Transverse colon (tissue), 4 donors: ENCODE results near the gene FDXACB1. TPM values are rescaled to one million over a fixed set of nuclear protein-coding genes. Genes with fewer than 3 reads are reported as not detected.

ENCODE experiments used
- DNase-seq: peaks from one replicate; pipeline ENCODE4 v3.0.0-alpha.2; 2019
- H3K27ac ChIP-seq, 4 donors: fragments of 200-600 bp; sonication (generic); 2 replicates each; pipeline ENCODE4 v1.5.1; 2016 to 2018; ENCODE audit warnings: inconsistent platforms in 4 of 4
- H3K27me3 ChIP-seq: fragments of 200-600 bp; sonication (generic); 2 replicates; pipeline ENCODE4 v1.5.1; 2017; ENCODE audit warnings: inconsistent platforms
- H3K36me3 ChIP-seq, 4 donors: fragments of 200-600 bp; sonication (generic); 2 replicates each; pipeline ENCODE4 v1.5.1; 2017 to 2019; ENCODE audit warnings: inconsistent platforms in 4 of 4
- H3K4me1 ChIP-seq, 4 donors: fragments of 200-600 bp; sonication (generic); 2 replicates each; pipeline ENCODE4 v1.5.1; 2017 to 2020; ENCODE audit warnings: inconsistent platforms in 4 of 4
- H3K4me3 ChIP-seq, 4 donors: fragments of 200-600 bp; sonication (generic); 1 replicate in 1 of 4; 2 replicates in 3 of 4; pipeline versions ENCODE4 v1.5.1 to v1.6.1; 2017 to 2019; ENCODE audit warnings: inconsistent platforms in 4 of 4
- H3K9me3 ChIP-seq, 2 donors: fragments of 200-600 bp; sonication (generic); 2 replicates each; pipeline ENCODE4 v1.5.1; 2017 to 2019; ENCODE audit warnings: inconsistent platforms in 2 of 2
- EP300 ChIP-seq: sonication (generic); formaldehyde crosslinking; IDR thresholded peaks from one replicate; pipeline ENCODE4 v1.6.1; 2017; ENCODE audit warnings: antibody characterized with exemption, low read depth
- POLR2A ChIP-seq: fragments of 450-650 bp; IDR thresholded peaks from one replicate; pipeline ENCODE4 v1.6.1; 2016; ENCODE audit warnings: antibody characterized with exemption, mild to moderate bottlenecking, moderate library complexity
- POLR2AphosphoS5 ChIP-seq, 3 donors: sonication (generic); formaldehyde crosslinking; IDR thresholded peaks; one replicate each; pipeline ENCODE4 v1.6.1; 2016; ENCODE audit warnings: antibody characterized with exemption in 3 of 3
- WGBS, 2 donors: methylation state at CpG; one replicate each; pipeline ENCODE4 v1.1.5; 2018; ENCODE audit warnings: low coverage in 1 of 2; 5-methylcytosine and 5-hydroxymethylcytosine counted together
- in situ Hi-C, 4 donors: fragments of 200-750 bp; cut with MboI; loops; one replicate each; pipeline versions ENCODE4 v1.15.0 to v1.15.1; 2017; ENCODE audit warnings: low sequenced_read_pairs in 3 of 4, low pct_ligation_motif_present in 1 of 4, low pct_unique_long_range_greater_than_20kb in 1 of 4
- intact Hi-C: fragments of 100-400 bp; cut with DNase I; formaldehyde crosslinking; loops from one replicate; pipeline ENCODE4 v1.15.1; 2023; ENCODE audit warnings: low total_unique reads
- total RNA-seq, 4 donors: library from RNA; depleted of rRNA; stranded (reverse); fragments of >200 nt; gene quantifications; one replicate each; pipeline ENCODE4 v1.1.0, GENCODE V29; 2016
- TF ChIP-seq, protein P1 (sequence below), 5 experiments: fragments of 200-600 bp in 3 of 5; fragments of 450-650 bp in 2 of 5; sonication (generic) in 3 of 5; IDR thresholded peaks; 1 replicate in 2 of 5; 2 replicates in 3 of 5; pipeline ENCODE4 v1.5.1; 2016 to 2017; ENCODE audit warnings: antibody characterized with exemption in 5 of 5, inconsistent platforms in 3 of 5, mild to moderate bottlenecking in 2 of 5, moderate library complexity in 1 of 5

Gene FDXACB1
- total RNA-seq, 4 donors from 2014 or later, result 1.4 to 3.4 (median 1.5) TPM; not detected in 1

DNA sequence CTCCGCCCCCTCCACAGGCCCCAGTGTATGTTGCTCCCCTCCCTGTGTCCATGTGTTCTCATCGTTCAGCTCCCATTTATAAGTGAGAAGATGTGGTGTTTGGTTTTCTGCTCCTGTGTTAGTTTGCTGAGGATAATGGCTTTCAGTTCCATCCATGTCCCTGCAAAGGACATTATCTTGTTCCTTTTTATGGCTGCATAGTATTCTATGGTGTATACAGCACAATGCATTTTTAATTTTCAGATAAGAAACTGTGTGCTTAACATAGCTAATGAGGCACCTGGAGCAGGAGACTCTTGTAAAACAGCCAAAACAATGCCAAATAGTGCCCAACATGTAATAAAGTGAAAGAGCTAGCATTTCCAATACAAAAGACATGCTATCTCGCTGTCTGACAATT is 29.3 kb downstream of the FDXACB1 start:
- Histone ChIP-seq H3K27ac (no peak overlapping the region), H3K9me3 (no peaks in the 10 kb centered on the region), H3K27me3 (no peaks in the 10 kb centered on the region), H3K36me3 (peaks cover 0 to 19% (median 2%) of the 10 kb centered on the region in 4 donors), H3K4me3 (no peak overlapping the region), H3K4me1 (no peaks in the 10 kb centered on the region)
- TF ChIP-seq, protein P1, sequence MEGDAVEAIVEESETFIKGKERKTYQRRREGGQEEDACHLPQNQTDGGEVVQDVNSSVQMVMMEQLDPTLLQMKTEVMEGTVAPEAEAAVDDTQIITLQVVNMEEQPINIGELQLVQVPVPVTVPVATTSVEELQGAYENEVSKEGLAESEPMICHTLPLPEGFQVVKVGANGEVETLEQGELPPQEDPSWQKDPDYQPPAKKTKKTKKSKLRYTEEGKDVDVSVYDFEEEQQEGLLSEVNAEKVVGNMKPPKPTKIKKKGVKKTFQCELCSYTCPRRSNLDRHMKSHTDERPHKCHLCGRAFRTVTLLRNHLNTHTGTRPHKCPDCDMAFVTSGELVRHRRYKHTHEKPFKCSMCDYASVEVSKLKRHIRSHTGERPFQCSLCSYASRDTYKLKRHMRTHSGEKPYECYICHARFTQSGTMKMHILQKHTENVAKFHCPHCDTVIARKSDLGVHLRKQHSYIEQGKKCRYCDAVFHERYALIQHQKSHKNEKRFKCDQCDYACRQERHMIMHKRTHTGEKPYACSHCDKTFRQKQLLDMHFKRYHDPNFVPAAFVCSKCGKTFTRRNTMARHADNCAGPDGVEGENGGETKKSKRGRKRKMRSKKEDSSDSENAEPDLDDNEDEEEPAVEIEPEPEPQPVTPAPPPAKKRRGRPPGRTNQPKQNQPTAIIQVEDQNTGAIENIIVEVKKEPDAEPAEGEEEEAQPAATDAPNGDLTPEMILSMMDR (IDR thresholded peaks at IDR 0.05), result no peak
- TF ChIP-seq POLR2A (no peak), EP300 (no peak)
- in situ Hi-C loops, result loop anchor here in 3 of 4 donors (10.0 kb wide), 4 partner anchors 65 to 265 kb away; no protein-coding TSS in a partner anchor
- 96 to 100% methylated on average over 2 to 3 of the region's 3 CpGs for WGBS, 2 donors
- intact Hi-C loops, result loop anchor here (10.0 kb wide), 1 partner anchor 285 kb away; no protein-coding TSS in a partner anchor
- DNase-seq, result no peak

DNA sequence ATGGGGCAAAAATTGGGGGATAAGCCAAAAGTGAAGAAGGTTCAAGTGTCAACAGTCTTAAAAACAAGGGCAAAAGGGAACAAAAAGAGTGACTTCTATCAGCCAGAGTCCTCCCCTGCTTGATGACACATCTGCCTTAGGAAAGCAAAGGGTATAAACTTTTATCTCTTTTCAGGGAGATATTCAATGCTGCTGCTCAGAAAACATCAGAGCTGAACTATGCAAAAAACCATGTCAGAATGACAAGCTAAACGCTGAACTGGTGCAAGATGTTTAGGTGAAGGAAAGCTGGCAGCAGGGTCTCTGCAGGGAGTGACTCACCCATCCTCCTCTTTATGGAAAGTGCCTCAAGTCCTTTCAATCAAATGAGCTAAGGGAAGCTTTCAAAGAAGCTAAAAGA is 32.3 kb downstream of the FDXACB1 start:
- WGBS, 2 donors, result 50 to 72% methylated on average over 1 of the region's 1 CpG
- Histone ChIP-seq H3K9me3 (no peaks in the 10 kb centered on the region), H3K36me3 (peaks cover 0 to 13% (median 1%) of the 10 kb centered on the region in 4 donors), H3K27me3 (no peaks in the 10 kb centered on the region), H3K4me1 (no peaks in the 10 kb centered on the region), H3K27ac (no peak overlapping the region), H3K4me3 (no peak overlapping the region)
- TF ChIP-seq EP300, result no peak
- TF ChIP-seq, protein P1 (IDR thresholded peaks at IDR 0.05), result no peak
- TF ChIP-seq POLR2AphosphoS5 (IDR thresholded peaks at IDR 0.05), result no peak
- no peak for TF ChIP-seq POLR2A
- no peak for DNase-seq
- in situ Hi-C loops, result loop anchor here in 3 of 4 donors (10.0 kb wide), 4 partner anchors 62 to 262 kb away; no protein-coding TSS in a partner anchor
- intact Hi-C loops, result loop anchor here (10.0 kb wide), 1 partner anchor 282 kb away; no protein-coding TSS in a partner anchor

DNA sequence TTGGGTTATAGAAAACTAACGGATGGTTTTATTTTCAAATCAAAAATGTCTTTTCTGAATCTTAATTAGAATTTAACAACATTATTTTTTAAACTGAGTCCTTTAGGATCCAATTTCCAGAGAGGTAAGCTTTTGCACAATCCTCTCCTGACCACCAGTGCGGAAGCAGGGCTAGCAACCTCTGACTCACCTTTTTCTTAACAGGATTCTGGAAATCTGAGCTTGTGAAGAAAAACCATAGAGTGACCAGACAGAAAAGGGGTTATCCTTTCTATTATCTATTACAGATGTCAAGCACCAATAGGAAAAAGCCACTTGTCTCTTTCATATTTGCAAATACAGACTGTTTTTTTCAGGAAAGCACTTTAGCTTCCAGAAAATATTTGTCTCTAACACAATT is 32.9 kb downstream of the FDXACB1 start:
- WGBS, 2 donors, result 91 to 100% methylated on average over 2 of the region's 2 CpGs
- Histone ChIP-seq H3K4me3 (no peak overlapping the region), H3K9me3 (no peaks in the 10 kb centered on the region), H3K27ac (no peak overlapping the region), H3K4me1 (peaks cover 0 to 3% (median 1%) of the 10 kb centered on the region in 4 donors), H3K36me3 (peaks cover 0 to 13% (median 1%) of the 10 kb centered on the region in 4 donors), H3K27me3 (no peaks in the 10 kb centered on the region)
- in situ Hi-C loops (loop anchor here in 3 of 4 donors (10.0 kb wide), 4 partner anchors 61 to 261 kb away; no protein-coding TSS in a partner anchor), intact Hi-C loops (loop anchor here (10.0 kb wide), 1 partner anchor 281 kb away; no protein-coding TSS in a partner anchor)
- no peak for DNase-seq
- TF ChIP-seq POLR2A (no peak), EP300 (no peak)
- TF ChIP-seq, protein P1 (IDR thresholded peaks at IDR 0.05), result no peak

GRCh38 chr11:111845276-111846028 is 33.5 kb downstream of the FDXACB1 start:
- peaks cover 0 to 13% (median 1%) of the 10 kb centered on the region in 4 donors for H3K36me3 ChIP-seq
- H3K9me3 ChIP-seq, result no peaks in the 10 kb centered on the region
- in situ Hi-C loops, result loop anchor here in 3 of 4 donors (10.0 kb wide), 4 partner anchors 61 to 261 kb away; no protein-coding TSS in a partner anchor
- WGBS, 2 donors, result 81 to 92% methylated on average over 7 of the region's 7 CpGs
- DNase-seq, result no peak
- TF ChIP-seq EP300, result no peak
- no peak for TF ChIP-seq POLR2A
- TF ChIP-seq POLR2AphosphoS5 (IDR thresholded peaks at IDR 0.05), result no peak
- TF ChIP-seq, protein P1 (IDR thresholded peaks at IDR 0.05), result no peak
- H3K27ac ChIP-seq, result no peak overlapping the region
- no peak overlapping the region for H3K4me3 ChIP-seq
- peaks cover 0 to 4% (median 1%) of the 10 kb centered on the region in 4 donors for H3K4me1 ChIP-seq
- intact Hi-C loops, result loop anchor here (10.0 kb wide), 1 partner anchor 281 kb away; no protein-coding TSS in a partner anchor
- no peaks in the 10 kb centered on the region for H3K27me3 ChIP-seq
